Left renal cortex interstitium (tissue), 4 donors: ENCODE data around the gene ADK. TPM values are rescaled to one million over a fixed set of nuclear protein-coding genes. Genes with fewer than 3 reads are reported as not detected.
"Not testable (repeated sequence)": the region's sequence is repeated elsewhere in the genome, so short reads cannot be mapped to it uniquely, and the experiment has no call there.

Experiments
- DNase-seq, 4 donors: peaks; one replicate each; pipeline ENCODE4 v3.0.0-alpha.2; 2013; ENCODE audit warnings: low read depth in 4 of 4, low spot score in 2 of 4, missing footprints in 1 of 4
- polyA plus RNA-seq, 4 donors: library from polyadenylated mRNA; unstranded; fragments of 120-200 nt; gene quantifications; one replicate each; pipeline ENCODE4 v1.2.1, GENCODE V29; 2013; ENCODE audit not compliant: insufficient read length in 4 of 4

Gene ADK
- polyA plus RNA-seq, 4 donors: 27.2 to 33.8 (median 28.5) TPM

GRCh38 chr10:74292871-74293427 is 141.9 kb downstream of the ADK start:
- DNase-seq: no peak

GRCh38 chr10:74293686-74294371 is 142.8 kb downstream of the ADK start:
- DNase-seq: no peak

- no peak for DNase-seq
These were observed 146.5 kb downstream of the ADK start for GRCh38 chr10:74297389-74298080.

- DNase-seq: not testable (repeated sequence)
These were observed 149.1 kb downstream of the ADK start for GRCh38 chr10:74300074-74300621.

GRCh38 chr10:74300666-74301065 is 149.6 kb downstream of the ADK start:
- no peak for DNase-seq

GRCh38 chr10:74305730-74306129 is 154.7 kb downstream of the ADK start:
- DNase-seq: no peak

- no peak for DNase-seq
These were observed 155.4 kb downstream of the ADK start for GRCh38 chr10:74306227-74306982.

- DNase-seq: no peak
These were observed 156.1 kb downstream of the ADK start for GRCh38 chr10:74307061-74307651.

GRCh38 chr10:74310652-74311257 is 159.7 kb downstream of the ADK start:
- DNase-seq: no peak

GRCh38 chr10:74314166-74314565 is 163.1 kb downstream of the ADK start:
- no peak for DNase-seq

GRCh38 chr10:74320026-74320425 is 169.0 kb downstream of the ADK start:
- DNase-seq: no peak

- DNase-seq: no peak
These were observed 169.7 kb downstream of the ADK start for GRCh38 chr10:74320717-74321116.

- no peak for DNase-seq
These were observed 171.1 kb downstream of the ADK start for GRCh38 chr10:74322141-74322540.

GRCh38 chr10:74322565-74322964 is 171.5 kb downstream of the ADK start:
- DNase-seq: no peak

- DNase-seq: no peak
These were observed 177.4 kb downstream of the ADK start for GRCh38 chr10:74328388-74328787.

- no peak for DNase-seq
These were observed 178.9 kb downstream of the ADK start for GRCh38 chr10:74329873-74330272.

GRCh38 chr10:74330646-74331045 is 179.6 kb downstream of the ADK start:
- DNase-seq: no peak

GRCh38 chr10:74332398-74332797 is 181.4 kb downstream of the ADK start:
- DNase-seq: no peak

- no peak for DNase-seq
These were observed 182.2 kb downstream of the ADK start for GRCh38 chr10:74333174-74333573.

- no peak for DNase-seq
These were observed 183.2 kb downstream of the ADK start for GRCh38 chr10:74334221-74334620.
